ENCODE results near the gene PLRG1.

DNA sequence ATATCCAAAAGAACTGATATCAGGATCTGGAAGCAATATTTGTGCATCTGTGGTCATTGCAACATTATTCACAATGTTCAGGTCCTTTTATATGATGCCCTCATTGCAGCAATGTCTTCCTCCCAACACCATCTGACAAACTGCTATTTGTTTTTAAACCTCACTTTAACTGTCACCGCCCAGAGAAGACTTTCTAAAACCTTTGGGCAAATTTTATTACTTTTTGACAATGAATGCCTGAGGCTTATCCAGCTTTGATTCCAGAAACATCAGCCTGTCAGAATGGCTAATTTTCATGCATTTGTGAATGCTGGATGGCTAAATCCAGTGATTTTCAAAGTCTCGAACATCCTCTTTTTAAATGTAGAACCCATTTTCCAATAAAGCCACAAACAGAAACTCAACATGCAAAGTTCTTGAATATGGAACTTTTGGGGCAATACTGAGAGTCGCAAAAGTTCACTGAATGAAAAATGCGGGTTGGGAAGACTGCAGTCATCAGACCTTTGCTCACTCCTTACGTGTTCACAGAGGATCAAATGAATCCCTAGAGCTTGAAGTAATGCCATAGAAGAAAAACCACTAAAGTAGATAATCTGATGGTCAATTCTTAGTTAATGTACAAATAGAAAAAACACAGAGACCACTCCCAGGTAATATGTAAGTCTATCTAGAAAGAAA, 23.1 kb upstream of the PLRG1 start:
- TF ChIP-seq, protein P1, sequence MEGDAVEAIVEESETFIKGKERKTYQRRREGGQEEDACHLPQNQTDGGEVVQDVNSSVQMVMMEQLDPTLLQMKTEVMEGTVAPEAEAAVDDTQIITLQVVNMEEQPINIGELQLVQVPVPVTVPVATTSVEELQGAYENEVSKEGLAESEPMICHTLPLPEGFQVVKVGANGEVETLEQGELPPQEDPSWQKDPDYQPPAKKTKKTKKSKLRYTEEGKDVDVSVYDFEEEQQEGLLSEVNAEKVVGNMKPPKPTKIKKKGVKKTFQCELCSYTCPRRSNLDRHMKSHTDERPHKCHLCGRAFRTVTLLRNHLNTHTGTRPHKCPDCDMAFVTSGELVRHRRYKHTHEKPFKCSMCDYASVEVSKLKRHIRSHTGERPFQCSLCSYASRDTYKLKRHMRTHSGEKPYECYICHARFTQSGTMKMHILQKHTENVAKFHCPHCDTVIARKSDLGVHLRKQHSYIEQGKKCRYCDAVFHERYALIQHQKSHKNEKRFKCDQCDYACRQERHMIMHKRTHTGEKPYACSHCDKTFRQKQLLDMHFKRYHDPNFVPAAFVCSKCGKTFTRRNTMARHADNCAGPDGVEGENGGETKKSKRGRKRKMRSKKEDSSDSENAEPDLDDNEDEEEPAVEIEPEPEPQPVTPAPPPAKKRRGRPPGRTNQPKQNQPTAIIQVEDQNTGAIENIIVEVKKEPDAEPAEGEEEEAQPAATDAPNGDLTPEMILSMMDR (IDR thresholded peaks at IDR 0.05) = no peak
- no peak for TF ChIP-seq EZH2 (IDR thresholded peaks at IDR 0.05)

Data from neural progenitor cell (in vitro differentiated cells).